ENCODE data around the gene ANKDD1A.

GRCh38 chr15:64896371-64897069 is 15.2 kb upstream of the ANKDD1A start:
- TF ChIP-seq CTCF (IDR thresholded peaks at IDR 0.05) = no peak
- TF ChIP-seq POLR2AphosphoS5 (IDR thresholded peaks at IDR 0.05; ENCODE audit: insufficient read depth in 1 of 2, low read depth in 1 of 2) = no peak

Data from vagina (tissue), 2 donors.